Left ventricle myocardium inferior (tissue), 1 donor: ENCODE measurements around the gene APOL2. TPM values are rescaled to one million over a fixed set of nuclear protein-coding genes. Genes with fewer than 3 reads are reported as not detected.
A peak's percentile ranks its signal among the peaks of the same experiment; 100 is the strongest.

ENCODE experiments used
- DNase-seq: peaks from one replicate; pipeline ENCODE4 v3.0.0-alpha.2; 2020
- H3K27ac ChIP-seq: fragments of 200-600 bp; replicated peaks from 2 replicates; pipeline ENCODE4 v1.8.0; 2021
- H3K27me3 ChIP-seq: fragments of 200-600 bp; 2 replicates; pipeline ENCODE4 v1.8.0; 2021; ENCODE audit warnings: low read depth
- H3K36me3 ChIP-seq: fragments of 200-600 bp; 2 replicates; pipeline ENCODE4 v1.8.0; 2021
- H3K4me1 ChIP-seq: fragments of 200-600 bp; 2 replicates; pipeline ENCODE4 v1.8.0; 2021
- H3K4me3 ChIP-seq: fragments of 200-600 bp; 2 replicates; pipeline ENCODE4 v1.8.0; 2021; ENCODE audit warnings: mild to moderate bottlenecking, moderate library complexity
- H3K9me3 ChIP-seq: fragments of 200-600 bp; replicated peaks from 2 replicates; pipeline ENCODE4 v1.8.0; 2021
- intact Hi-C: fragments of 100-400 bp; cut with micrococcal nuclease; formaldehyde crosslinking; loops from one replicate; pipeline ENCODE4 v1.11.0; 2022
- total RNA-seq: library from RNA; stranded (reverse); fragmentation: NEBNext Ultra II Directional; extraction: Animal tissue kit (Norgen Biotek cat#: 25700); gene quantifications from one replicate; pipeline ENCODE4 v1.2.1, GENCODE V29; 2021
- TF ChIP-seq, protein P1 (sequence below): fragments of 200-600 bp; IDR thresholded peaks from 2 replicates; pipeline ENCODE4 v1.8.0; 2021; ENCODE audit warnings: antibody characterized with exemption, mild to moderate bottlenecking, borderline replicate concordance
- donor health status: DM: no; HTN: yes; CAD: no; lungs with severe emphysema.

APOL2 gene
- total RNA-seq, 1 donor from 2014 or later = 69.6 TPM

GRCh38 chr22:36197065-36197440, 42.3 kb downstream of the APOL2 start:
- intact Hi-C loops = loop anchor here (10.0 kb wide), 2 partner anchors 78 to 288 kb away; partner anchors contain the start of gene TXN2
- H3K27me3 ChIP-seq = no peaks in the 10 kb centered on the region
- H3K36me3 ChIP-seq = no peaks in the 10 kb centered on the region
- peak overlapping the region; percentile 73 for H3K27ac ChIP-seq
- peaks cover 69% of the 10 kb centered on the region for H3K4me1 ChIP-seq
- no peak overlapping the region for H3K4me3 ChIP-seq
- TF ChIP-seq, protein P1, sequence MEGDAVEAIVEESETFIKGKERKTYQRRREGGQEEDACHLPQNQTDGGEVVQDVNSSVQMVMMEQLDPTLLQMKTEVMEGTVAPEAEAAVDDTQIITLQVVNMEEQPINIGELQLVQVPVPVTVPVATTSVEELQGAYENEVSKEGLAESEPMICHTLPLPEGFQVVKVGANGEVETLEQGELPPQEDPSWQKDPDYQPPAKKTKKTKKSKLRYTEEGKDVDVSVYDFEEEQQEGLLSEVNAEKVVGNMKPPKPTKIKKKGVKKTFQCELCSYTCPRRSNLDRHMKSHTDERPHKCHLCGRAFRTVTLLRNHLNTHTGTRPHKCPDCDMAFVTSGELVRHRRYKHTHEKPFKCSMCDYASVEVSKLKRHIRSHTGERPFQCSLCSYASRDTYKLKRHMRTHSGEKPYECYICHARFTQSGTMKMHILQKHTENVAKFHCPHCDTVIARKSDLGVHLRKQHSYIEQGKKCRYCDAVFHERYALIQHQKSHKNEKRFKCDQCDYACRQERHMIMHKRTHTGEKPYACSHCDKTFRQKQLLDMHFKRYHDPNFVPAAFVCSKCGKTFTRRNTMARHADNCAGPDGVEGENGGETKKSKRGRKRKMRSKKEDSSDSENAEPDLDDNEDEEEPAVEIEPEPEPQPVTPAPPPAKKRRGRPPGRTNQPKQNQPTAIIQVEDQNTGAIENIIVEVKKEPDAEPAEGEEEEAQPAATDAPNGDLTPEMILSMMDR = no peak
- H3K9me3 ChIP-seq = no peaks in the 10 kb centered on the region
- DNase-seq = peak; percentile 67

DNA sequence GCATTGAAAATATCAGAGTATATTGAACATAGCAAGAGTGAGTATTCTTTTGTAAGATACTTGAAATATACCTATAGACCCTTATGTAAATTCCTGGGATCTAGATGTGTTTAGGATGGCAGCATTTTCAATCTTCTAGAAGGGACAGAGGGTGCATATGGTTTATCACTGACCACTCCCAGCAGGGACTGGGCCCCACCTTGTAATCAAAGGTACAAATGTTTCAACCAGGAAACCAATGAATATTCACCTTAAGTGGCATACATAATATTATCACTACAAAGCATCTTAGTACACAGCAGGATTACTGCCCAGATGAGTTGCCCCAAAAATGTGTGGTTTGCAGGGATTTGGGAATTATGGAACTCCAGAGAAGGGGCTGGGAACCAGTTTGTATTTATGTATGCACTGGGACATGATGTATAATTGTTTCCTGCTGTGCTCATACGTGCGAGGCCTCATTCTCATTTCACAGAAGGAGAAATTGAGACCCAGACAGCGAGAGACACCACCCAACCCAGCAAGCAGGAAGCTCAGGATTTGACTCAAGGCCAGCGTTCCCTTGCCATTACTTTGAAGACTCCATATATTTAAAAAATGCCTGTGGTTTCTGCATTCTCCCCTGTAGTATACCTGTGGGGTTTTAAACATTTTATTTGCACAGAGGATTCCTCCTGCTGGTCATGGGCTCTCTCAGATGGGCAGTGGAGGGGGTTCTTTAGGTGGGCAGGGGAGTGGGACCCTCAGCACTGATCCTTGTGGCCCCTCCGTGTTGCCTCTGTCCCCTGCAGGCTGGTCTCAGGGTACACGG, 42.9 kb downstream of the APOL2 start:
- Histone ChIP-seq H3K4me1 (peaks cover 68% of the 10 kb centered on the region), H3K4me3 (no peak overlapping the region), H3K36me3 (no peaks in the 10 kb centered on the region), H3K27me3 (no peaks in the 10 kb centered on the region), H3K27ac (peak overlapping the region; percentile 73), H3K9me3 (no peaks in the 10 kb centered on the region)
- no peak for DNase-seq
- intact Hi-C loops = loop anchor here (10.0 kb wide), 2 partner anchors 78 to 288 kb away; partner anchors contain the start of gene TXN2
- TF ChIP-seq, protein P1 = no peak

DNA sequence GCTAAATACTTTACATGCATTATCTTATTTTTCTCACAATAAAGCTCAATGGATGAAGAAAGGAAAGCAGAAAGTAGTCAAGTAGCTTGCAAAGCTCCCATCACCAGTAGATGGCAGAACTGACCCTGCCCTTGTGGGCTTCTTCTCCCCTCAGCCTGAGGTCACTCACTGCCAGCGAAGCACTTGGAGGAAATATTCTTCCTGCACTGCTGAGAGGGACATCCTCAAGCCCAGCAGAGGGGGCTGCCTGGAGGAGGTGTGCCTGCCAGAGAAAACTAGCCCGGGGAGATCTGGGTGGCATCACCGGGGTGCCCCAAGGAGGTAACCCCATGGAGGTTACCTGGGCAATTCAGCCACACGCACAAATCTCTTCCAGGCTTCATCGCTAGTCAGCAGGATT, 44.4 kb downstream of the APOL2 start:
- no peak overlapping the region for H3K4me3 ChIP-seq
- H3K27ac ChIP-seq = no peak overlapping the region
- intact Hi-C loops = loop anchor here (10.0 kb wide), 2 partner anchors 80 to 290 kb away; partner anchors contain the start of gene TXN2
- TF ChIP-seq, protein P1 = peak; percentile 84
- DNase-seq = peak; percentile 38
- H3K4me1 ChIP-seq = peaks cover 63% of the 10 kb centered on the region
- no peaks in the 10 kb centered on the region for H3K27me3 ChIP-seq
- H3K36me3 ChIP-seq = no peaks in the 10 kb centered on the region
- H3K9me3 ChIP-seq = no peaks in the 10 kb centered on the region

DNA sequence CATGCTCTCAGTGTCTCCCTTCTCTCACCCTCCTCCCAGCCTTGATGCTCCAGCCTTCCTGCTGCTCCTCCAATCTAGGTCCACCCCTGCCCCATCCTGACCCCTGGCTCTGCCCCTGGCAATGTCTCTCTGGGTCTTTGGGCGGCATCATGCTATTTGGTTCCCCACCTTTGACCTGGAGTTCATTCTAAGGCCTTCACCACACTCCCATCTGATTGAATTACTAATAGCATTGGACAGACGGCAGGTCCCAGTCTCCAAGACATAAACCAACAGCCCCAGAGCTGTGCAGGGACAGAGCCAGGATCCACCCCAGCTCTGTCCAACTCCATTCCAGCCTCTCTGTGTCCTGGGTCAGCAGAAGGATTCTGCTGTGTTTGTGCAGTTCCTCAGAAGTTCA, 44.9 kb downstream of the APOL2 start:
- no peak for DNase-seq
- H3K36me3 ChIP-seq = no peaks in the 10 kb centered on the region
- intact Hi-C loops = loop anchor here (10.0 kb wide), 2 partner anchors 80 to 290 kb away; partner anchors contain the start of gene TXN2
- TF ChIP-seq, protein P1 = no peak
- peaks cover 57% of the 10 kb centered on the region for H3K4me1 ChIP-seq
- H3K4me3 ChIP-seq = no peak overlapping the region
- H3K27me3 ChIP-seq = no peaks in the 10 kb centered on the region
- H3K27ac ChIP-seq = no peak overlapping the region
- no peaks in the 10 kb centered on the region for H3K9me3 ChIP-seq

DNA sequence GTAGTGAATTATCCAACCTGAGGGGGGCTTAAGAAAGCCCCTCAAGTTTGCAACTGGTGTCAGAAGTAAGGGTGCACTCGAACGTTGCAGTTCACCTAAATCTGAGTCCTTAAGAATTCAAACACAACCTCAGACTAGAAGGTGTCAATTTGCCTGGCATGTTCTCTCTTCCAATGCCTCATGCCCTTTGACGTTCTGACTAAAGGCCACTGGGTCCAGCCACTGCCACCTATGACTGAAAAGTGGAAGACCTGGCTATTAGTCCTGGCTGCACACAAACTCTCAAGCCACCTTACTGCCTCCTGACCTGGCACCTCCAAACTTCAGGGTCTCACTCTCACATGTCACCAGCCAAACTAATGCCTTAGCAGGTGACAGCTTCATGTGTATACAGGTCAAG, 45.8 kb downstream of the APOL2 start:
- intact Hi-C loops = loop anchor here (10.0 kb wide), 2 partner anchors 81 to 291 kb away; partner anchors contain the start of gene TXN2
- TF ChIP-seq, protein P1 = no peak
- no peaks in the 10 kb centered on the region for H3K27me3 ChIP-seq
- no peak overlapping the region for H3K4me3 ChIP-seq
- H3K4me1 ChIP-seq = peaks cover 50% of the 10 kb centered on the region
- no peaks in the 10 kb centered on the region for H3K9me3 ChIP-seq
- no peak for DNase-seq
- no peak overlapping the region for H3K27ac ChIP-seq
- H3K36me3 ChIP-seq = no peaks in the 10 kb centered on the region
